HG03064 (cell line): ENCODE data around the gene DNMBP.

Source experiments
- ATAC-seq: cut with Tn5 transposase; IDR thresholded peaks from one replicate; pipeline ENCODE4 v1.9.1; 2021; ENCODE audit warnings: low read depth; ENCODE audit not compliant: unreplicated experiment

The DNMBP gene

GRCh38 chr10:100009793-100010676, at the start of gene DNMBP:
TSS of gene DNMBP (minus strand) at chr10:100009947. CDS start at chr10:99972124, 37,823 bp downstream.
- peak; percentile 61 for ATAC-seq

- ATAC-seq: no peak
Measured at GRCh38 chr10:100057948-100058347, 48.2 kb upstream of the DNMBP start.

- ATAC-seq: no peak
Measured at GRCh38 chr10:100053686-100054460, 44.1 kb upstream of the DNMBP start.

GRCh38 chr10:100046021-100046486, 36.3 kb upstream of the DNMBP start:
- no peak for ATAC-seq

GRCh38 chr10:100045592-100045991, 35.8 kb upstream of the DNMBP start:
- no peak for ATAC-seq

- no peak for ATAC-seq
Measured at GRCh38 chr10:100043796-100044195, 34.0 kb upstream of the DNMBP start.

GRCh38 chr10:100043344-100043743, 33.6 kb upstream of the DNMBP start:
- ATAC-seq: no peak

GRCh38 chr10:100041306-100042002, 31.7 kb upstream of the DNMBP start:
- no peak for ATAC-seq

GRCh38 chr10:100038561-100039071, 28.9 kb upstream of the DNMBP start:
- no peak for ATAC-seq

GRCh38 chr10:100037758-100038315, 28.1 kb upstream of the DNMBP start:
- no peak for ATAC-seq

- no peak for ATAC-seq
Measured at GRCh38 chr10:100036850-100037249, 27.1 kb upstream of the DNMBP start.

GRCh38 chr10:100033766-100034418, 24.1 kb upstream of the DNMBP start:
- ATAC-seq: no peak

GRCh38 chr10:100027416-100027815, 17.7 kb upstream of the DNMBP start:
- no peak for ATAC-seq

GRCh38 chr10:100025576-100025975, 15.8 kb upstream of the DNMBP start:
- ATAC-seq: no peak

- no peak for ATAC-seq
Measured at GRCh38 chr10:100024748-100025147, 15.0 kb upstream of the DNMBP start.

- ATAC-seq: no peak
Measured at GRCh38 chr10:100022403-100022802, 12.7 kb upstream of the DNMBP start.

- ATAC-seq: no peak
Measured at GRCh38 chr10:100021322-100021721, 11.6 kb upstream of the DNMBP start.

- ATAC-seq: no peak
Measured at GRCh38 chr10:100020886-100021253, 11.1 kb upstream of the DNMBP start.

- peak; percentile 76 for ATAC-seq
Measured at GRCh38 chr10:100020142-100020885, 10.6 kb upstream of the DNMBP start.
